IMR-90 (cell line): ENCODE data around the gene FER. TPM values are rescaled to one million over a fixed set of nuclear protein-coding genes. Genes with fewer than 3 reads are reported as not detected.
"Not testable (repeated sequence)": the region's sequence is repeated elsewhere in the genome, so short reads cannot be mapped to it uniquely, and the experiment has no call there.

Experiments used
- ATAC-seq: fragments of 200-7000 bp; cut with Tn5 transposase; 2 replicates; pipeline ENCODE4 v1.9.1; 2020; ENCODE audit warnings: low read depth, mild to moderate bottlenecking, moderate library complexity
- BruUV-seq: library from RNA; stranded (reverse); fragments of 400-500 nt; replicated peaks from 2 replicates; lab custom pipeline; 2021; lab: Mats Ljungman, UMichigan
- CTCF ChIA-PET: fragments of 300-600 bp; formaldehyde crosslinking; extraction: SDS; loops from one replicate; lab custom pipeline; 2021; ENCODE audit warnings: antibody characterized with exemption; lab: Yijun Ruan, JAX
- POLR2A ChIA-PET: fragments of 300-600 bp; sonication (Branson Sonifier 250); formaldehyde crosslinking; loops from one replicate; lab custom pipeline; 2022; ENCODE audit warnings: antibody characterized with exemption; ENCODE audit not compliant: unreplicated experiment; lab: Charles Lee
- DNase-seq: peaks from one replicate; pipeline ENCODE4 v3.0.0; 2013
- H2AFZ ChIP-seq: replicated peaks from 2 replicates; pipeline ENCODE3; 2013; ENCODE audit warnings: low read length, mild to moderate bottlenecking; ENCODE audit not compliant: poor library complexity
- H2AK5ac ChIP-seq: 2 replicates; pipeline ENCODE4 v1.6.1; 2013; ENCODE audit warnings: low read depth, low read length, inconsistent platforms
- H2AK9ac ChIP-seq: replicated peaks from 2 replicates; pipeline ENCODE3; 2013; ENCODE audit warnings: mild to moderate bottlenecking, low read depth, low read length, moderate library complexity; ENCODE audit not compliant: poor library complexity
- H2BK120ac ChIP-seq: 2 replicates; pipeline ENCODE4 v1.6.1; 2013; ENCODE audit warnings: low read depth, low read length, inconsistent platforms
- H2BK15ac ChIP-seq: 3 replicates; pipeline ENCODE4 v1.6.1; 2013; ENCODE audit warnings: low read depth, low read length, inconsistent platforms
- H2BK20ac ChIP-seq: 2 replicates; pipeline ENCODE4 v1.6.1; 2013; ENCODE audit warnings: low read depth, mild to moderate bottlenecking, inconsistent platforms, low read length, moderate library complexity
- H2BK5ac ChIP-seq: 2 replicates; pipeline ENCODE4 v1.6.1; 2013; ENCODE audit warnings: mild to moderate bottlenecking, low read depth, low read length, inconsistent platforms; ENCODE audit not compliant: poor library complexity, severe bottlenecking
- H3K14ac ChIP-seq: replicated peaks from 2 replicates; pipeline ENCODE4 v1.6.1; 2013; ENCODE audit warnings: low read depth, low read length, inconsistent platforms
- H3K18ac ChIP-seq: 2 replicates; pipeline ENCODE4 v1.6.1; 2013; ENCODE audit warnings: low read depth, low read length, control low read depth
- H3K23ac ChIP-seq: 2 replicates; pipeline ENCODE4 v1.6.1; 2013; ENCODE audit warnings: low read depth, low read length, inconsistent platforms
- H3K27ac ChIP-seq: 2 replicates; pipeline ENCODE4 v1.5.1; 2013; ENCODE audit warnings: mild to moderate bottlenecking, control low read depth, low read length; ENCODE audit not compliant: insufficient read depth
- H3K27me3 ChIP-seq: 2 replicates; pipeline ENCODE4 v1.6.1; 2013; ENCODE audit warnings: low read length; ENCODE audit not compliant: control insufficient read depth, insufficient read depth
- H3K36me3 ChIP-seq: 2 replicates; pipeline ENCODE4 v1.6.1; 2013; ENCODE audit warnings: low read length, mixed read lengths; ENCODE audit not compliant: control insufficient read depth, insufficient read depth
- H3K4ac ChIP-seq: 2 replicates; pipeline ENCODE4 v1.6.1; 2013; ENCODE audit warnings: low read depth, low read length, inconsistent platforms
- H3K4me1 ChIP-seq: 2 replicates; pipeline ENCODE4 v1.6.1; 2013; ENCODE audit warnings: low read length, mixed read lengths; ENCODE audit not compliant: control insufficient read depth, insufficient read depth
- H3K4me2 ChIP-seq: 2 replicates; pipeline ENCODE4 v1.6.1; 2013; ENCODE audit warnings: low read depth, mild to moderate bottlenecking, control low read depth, low read length, moderate library complexity
- H3K4me3 ChIP-seq: 2 replicates; pipeline ENCODE4 v1.5.1; 2013; ENCODE audit warnings: low read depth, mild to moderate bottlenecking, control low read depth, low read length, moderate library complexity; ENCODE audit not compliant: insufficient read depth
- H3K56ac ChIP-seq: 2 replicates; pipeline ENCODE4 v1.6.1; 2013; ENCODE audit warnings: low read length, inconsistent platforms; ENCODE audit not compliant: insufficient read depth; ENCODE audit errors: extremely low read depth
- H3K79me1 ChIP-seq, 2 experiments: 2 replicates each; pipeline ENCODE4 v1.6.1; 2013; ENCODE audit warnings: low read length in 2 of 2, inconsistent platforms in 1 of 2, low read depth in 1 of 2
- H3K9ac ChIP-seq: 2 replicates; pipeline ENCODE4 v1.6.1; 2013; ENCODE audit warnings: low read depth, low read length, control low read depth
- H3K9me1 ChIP-seq: 2 replicates; pipeline ENCODE4 v1.6.1; 2013; ENCODE audit warnings: low read length, inconsistent platforms; ENCODE audit not compliant: insufficient read depth
- H3K9me3 ChIP-seq: 2 replicates; pipeline ENCODE4 v1.6.1; 2013; ENCODE audit warnings: low read length; ENCODE audit not compliant: control insufficient read depth, insufficient read depth
- H4K20me1 ChIP-seq: 2 replicates; pipeline ENCODE4 v1.6.1; 2013; ENCODE audit warnings: low read length, inconsistent platforms; ENCODE audit not compliant: insufficient read depth
- H4K5ac ChIP-seq: 2 replicates; pipeline ENCODE4 v1.6.1; 2013; ENCODE audit warnings: mild to moderate bottlenecking, low read depth, low read length, control low read depth
- H4K8ac ChIP-seq, 2 experiments: 2 replicates each; pipeline ENCODE4 v1.6.1; 2013; ENCODE audit warnings: low read depth in 2 of 2, low read length in 2 of 2, control low read depth in 1 of 2, inconsistent platforms in 1 of 2
- H4K91ac ChIP-seq: 2 replicates; pipeline ENCODE4 v1.6.1; 2013; ENCODE audit warnings: low read depth, low read length, inconsistent platforms; ENCODE audit not compliant: insufficient read depth
- BHLHE40 ChIP-seq: fragments of 150-350 bp; IDR thresholded peaks from 2 replicates; pipeline ENCODE4 v1.6.1; 2016; ENCODE audit warnings: mild to moderate bottlenecking, low read depth, low read length
- FOS ChIP-seq: fragments of 150-350 bp; IDR thresholded peaks from 2 replicates; pipeline ENCODE4 v1.6.1; 2016; ENCODE audit warnings: low read depth, low read length
- MAZ ChIP-seq: IDR thresholded peaks from 2 replicates; pipeline ENCODE4 v1.6.1; 2012; ENCODE audit warnings: low read depth, mild to moderate bottlenecking, low read length, improper control_type of control experiment, moderate library complexity, borderline replicate concordance
- POLR2A ChIP-seq: IDR thresholded peaks from 2 replicates; pipeline ENCODE4 v1.6.1; 2012; ENCODE audit warnings: mild to moderate bottlenecking, low read depth, low read length
- RFX5 ChIP-seq: IDR thresholded peaks from 2 replicates; pipeline ENCODE4 v1.8.0; 2012; ENCODE audit warnings: low read depth, mild to moderate bottlenecking, low read length, moderate library complexity
- SMC3 ChIP-seq: fragments of 150-350 bp; IDR thresholded peaks from 2 replicates; pipeline ENCODE4 v1.6.1; 2016; ENCODE audit warnings: low read depth, mild to moderate bottlenecking, antibody characterized with exemption, low read length, moderate library complexity
- WGBS, 2 experiments: methylation state at CpG; one replicate each; pipeline versions ENCODE4 v1.1.5 to v1.1.7; 2013; ENCODE audit warnings: missing lambda C conversion rate in 2 of 2; ENCODE audit not compliant: insufficient read length in 1 of 2; ENCODE audit errors: extremely low coverage in 2 of 2; 5-methylcytosine and 5-hydroxymethylcytosine counted together
- dilution Hi-C: fragments of 300-500 bp; cut with HindIII; formaldehyde crosslinking; loops from one replicate; pipeline ENCODE4 v1.14.3; 2018; ENCODE audit warnings: low sequenced_read_pairs; ENCODE audit not compliant: unreplicated experiment
- in situ Hi-C: fragments of 300-500 bp; cut with MboI; formaldehyde crosslinking; loops from 3 replicates; pipeline ENCODE4 v1.14.3; 2019; ENCODE audit warnings: low sequenced_read_pairs, inconsistent platforms, mixed read lengths
- intact Hi-C: fragments of 100-400 bp; cut with micrococcal nuclease; formaldehyde crosslinking; loops from 2 replicates; pipeline ENCODE4 v1.10.0; 2022
- polyA plus RNA-seq, 3 experiments: library from polyadenylated mRNA; depleted of rRNA; stranded (reverse); fragments of >200 nt; gene quantifications; 2 replicates each; pipeline ENCODE4 v1.2.3, GENCODE V29; 2012; ENCODE audit warnings: low replicate concordance in 1 of 3
- total RNA-seq: library from RNA; depleted of rRNA; stranded (reverse); fragments of >200 nt; gene quantifications from 2 replicates; pipeline ENCODE4 v1.2.3, GENCODE V29; 2012
- TF ChIP-seq, protein P1 (sequence below): fragments of 150-350 bp; IDR thresholded peaks from 2 replicates; pipeline ENCODE4 v1.6.1; 2017; ENCODE audit warnings: mild to moderate bottlenecking, antibody characterized with exemption, low read length, low read depth

FER gene
- total and polyA plus RNA-seq, 2 of the 4 experiments (the other 2 are of a cell fraction), result 3.5 to 32.4 TPM

DNA sequence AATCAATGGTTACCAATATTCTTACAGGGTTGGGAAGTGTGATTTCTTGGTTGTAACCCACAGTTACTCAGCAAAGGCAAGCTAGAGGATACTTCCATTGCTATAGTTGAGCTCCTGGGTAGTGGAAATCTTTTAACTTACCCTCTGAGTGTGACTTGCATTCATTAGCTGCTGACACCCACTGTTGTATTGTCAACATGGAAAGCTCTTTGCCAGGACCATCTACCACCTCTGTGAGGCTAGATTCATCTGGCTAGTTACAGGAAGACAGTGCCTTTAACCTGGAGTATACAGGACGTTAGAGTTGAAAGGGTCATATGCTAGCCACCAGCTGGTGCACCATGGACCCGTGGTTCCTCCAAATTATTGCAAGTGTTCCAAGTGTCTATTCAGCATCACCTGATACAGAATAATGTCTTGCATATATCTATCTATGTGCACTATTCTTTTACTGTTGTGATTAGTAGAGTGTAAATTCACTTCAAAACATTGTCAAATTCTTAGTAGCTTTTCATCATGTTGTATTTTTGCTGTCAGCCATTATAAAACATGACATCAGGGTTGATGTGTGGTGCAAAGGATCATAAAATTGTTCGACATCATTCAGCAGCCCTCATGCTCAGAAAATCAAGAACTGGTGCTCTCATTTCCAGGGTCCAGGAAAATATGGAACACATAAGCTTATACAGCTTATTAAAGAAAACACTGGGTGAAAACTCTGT lies 423.1 kb downstream of the FER start:
- no TSS peak for BruUV-seq

DNA sequence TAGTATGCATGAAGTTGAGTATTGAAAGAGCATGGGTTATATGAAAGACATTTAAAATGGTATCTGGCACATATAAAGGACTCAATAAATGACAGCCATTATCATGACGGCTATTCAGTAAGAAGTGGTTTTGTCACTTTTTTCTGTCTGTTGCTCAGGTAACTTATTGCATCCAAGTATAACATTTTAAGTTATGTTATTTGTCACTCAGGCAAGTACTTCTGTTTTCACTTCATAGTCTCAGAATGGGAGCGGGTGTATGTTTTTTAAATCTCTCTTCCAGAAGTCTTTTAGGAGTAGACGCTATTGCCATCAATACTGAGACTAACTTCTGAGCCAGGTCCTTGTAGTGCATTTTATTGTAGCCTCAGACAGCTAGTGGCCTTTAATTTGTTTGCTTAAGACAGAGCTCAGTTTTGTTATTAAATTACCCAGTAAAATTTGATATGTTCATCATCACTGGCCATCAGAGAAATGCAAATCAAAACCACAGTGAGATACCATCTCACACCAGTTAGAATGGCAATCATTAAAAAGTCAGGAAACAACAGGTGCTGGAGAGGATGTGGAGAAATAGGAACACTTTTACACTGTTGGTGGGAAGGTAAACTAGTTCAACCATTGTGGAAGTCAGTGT lies 423.9 kb downstream of the FER start:
- in situ Hi-C loops, H3K18ac ChIP-seq, H3K27ac ChIP-seq, H4K8ac ChIP-seq, ATAC-seq, H3K4ac ChIP-seq, BruUV-seq, H3K56ac ChIP-seq, H3K9me3 ChIP-seq, dilution Hi-C loops, H2AK9ac ChIP-seq, H2BK120ac ChIP-seq, H3K23ac ChIP-seq, intact Hi-C loops, H3K4me1 ChIP-seq, H2AK5ac ChIP-seq, H2BK20ac ChIP-seq, H4K91ac ChIP-seq, CTCF ChIA-PET, H4K5ac ChIP-seq, H3K4me2 ChIP-seq, H3K79me1 ChIP-seq, H4K20me1 ChIP-seq, H3K36me3 ChIP-seq, H3K4me3 ChIP-seq, H2BK5ac ChIP-seq, POLR2A ChIA-PET, H2AFZ ChIP-seq, H3K9me1 ChIP-seq, H2BK15ac ChIP-seq, H3K9ac ChIP-seq, H3K14ac ChIP-seq, DNase-seq, H3K27me3 ChIP-seq: not testable (repeated sequence)
- no CpG with 5 or more reads among the region's 3 CpGs for WGBS, 2 experiments

More for the DNA sequence above, 423.1 kb downstream of the FER start:
- Histone ChIP-seq H4K8ac (no peak overlapping the region), H2AK9ac (no peak overlapping the region), H3K9ac (no peak overlapping the region), H3K79me1 (no peaks in the 10 kb centered on the region; a peak in 1 of 4 replicates), H3K4me2 (no peak overlapping the region), H3K4me3 (no peak overlapping the region), H3K4me1 (no peaks in the 10 kb centered on the region), H4K5ac (no peak overlapping the region), H2BK120ac (no peak overlapping the region), H3K14ac (no peak overlapping the region), H3K9me3 (no peaks in the 10 kb centered on the region), H2BK15ac (no peak overlapping the region), H3K36me3 (no peaks in the 10 kb centered on the region), H3K27me3 (no peaks in the 10 kb centered on the region), H3K27ac (no peak overlapping the region), H2AFZ (no peak overlapping the region), H2AK5ac (no peak overlapping the region), H3K18ac (no peak overlapping the region), H3K4ac (no peak overlapping the region), H3K23ac (no peak overlapping the region), H3K9me1 (no peaks in the 10 kb centered on the region), H4K20me1 (no peaks in the 10 kb centered on the region), H2BK20ac (no peak overlapping the region), H2BK5ac (no peak overlapping the region), H4K91ac (no peak overlapping the region), H3K56ac (no peak overlapping the region)
- intact Hi-C loops, result no loop called here
- POLR2A ChIA-PET, result no interaction called here
- no peak for TF ChIP-seq RFX5
- TF ChIP-seq SMC3, result no peak
- TF ChIP-seq FOS, result no peak
- TF ChIP-seq MAZ, result no peak
- no peak for TF ChIP-seq POLR2A
- TF ChIP-seq, protein P1, sequence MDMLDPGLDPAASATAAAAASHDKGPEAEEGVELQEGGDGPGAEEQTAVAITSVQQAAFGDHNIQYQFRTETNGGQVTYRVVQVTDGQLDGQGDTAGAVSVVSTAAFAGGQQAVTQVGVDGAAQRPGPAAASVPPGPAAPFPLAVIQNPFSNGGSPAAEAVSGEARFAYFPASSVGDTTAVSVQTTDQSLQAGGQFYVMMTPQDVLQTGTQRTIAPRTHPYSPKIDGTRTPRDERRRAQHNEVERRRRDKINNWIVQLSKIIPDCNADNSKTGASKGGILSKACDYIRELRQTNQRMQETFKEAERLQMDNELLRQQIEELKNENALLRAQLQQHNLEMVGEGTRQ, result no peak
- no peak for TF ChIP-seq BHLHE40
- dilution Hi-C loops, result no loop called here
- no peak for ATAC-seq
- no peak for DNase-seq
- no CpG with 5 or more reads among the region's 3 CpGs for WGBS, 2 experiments
- CTCF ChIA-PET, result no interaction called here
- in situ Hi-C loops, result no loop called here
